ENCODE results near the gene RAMACL. TPM values are rescaled to one million over a fixed set of nuclear protein-coding genes. Genes with fewer than 3 reads are reported as not detected.
A peak's percentile ranks its signal among the peaks of the same experiment; 100 is the strongest.

RAMACL gene
- total RNA-seq, 2 donors from 2014 or later: 0.52 to 1.2 TPM

- Mint-ChIP-seq H3K9me3 (peaks cover 3 to 14% of the 10 kb centered on the region in 2 donors), H3K36me3 (peaks cover 0 to 16% of the 10 kb centered on the region in 2 donors), H3K27ac (no peak overlapping the region)
- DNase-seq (ENCODE audit: low spot score in 2 of 2): no peak
- ATAC-seq: peak in 1 of 2 donors; percentile 22
Observed at GRCh38 chr6:166556336-166556735, 30.1 kb downstream of the RAMACL start.

- no peak for DNase-seq (ENCODE audit: low spot score in 2 of 2)
- ATAC-seq: no peak
- peaks cover 0 to 11% of the 10 kb centered on the region in 2 donors for H3K9me3 Mint-ChIP-seq
- H3K27ac Mint-ChIP-seq: no peak overlapping the region
- H3K36me3 Mint-ChIP-seq: peaks cover 0 to 16% of the 10 kb centered on the region in 2 donors
Observed at GRCh38 chr6:166555086-166555485, 31.4 kb downstream of the RAMACL start.

GRCh38 chr6:166554316-166554715 is 32.2 kb downstream of the RAMACL start:
- DNase-seq (ENCODE audit: low spot score in 2 of 2) (no peak), ATAC-seq (no peak)
- H3K27ac Mint-ChIP-seq: no peak overlapping the region
- peaks cover 0 to 5% of the 10 kb centered on the region in 2 donors for H3K9me3 Mint-ChIP-seq
- peaks cover 0 to 16% of the 10 kb centered on the region in 2 donors for H3K36me3 Mint-ChIP-seq

- DNase-seq (ENCODE audit: low spot score in 2 of 2) (no peak), ATAC-seq (no peak)
- H3K36me3 Mint-ChIP-seq: peaks cover 0 to 11% of the 10 kb centered on the region in 2 donors
Observed at GRCh38 chr6:166553563-166554271, 32.8 kb downstream of the RAMACL start.

GRCh38 chr6:166552600-166552999 is 33.9 kb downstream of the RAMACL start:
- Mint-ChIP-seq H3K9me3 (no peaks in the 10 kb centered on the region), H3K27ac (peak overlapping the region in 1 of 2 donors; percentile 44), H3K36me3 (peaks cover 0 to 7% of the 10 kb centered on the region in 2 donors)
- ATAC-seq (no peak), DNase-seq (ENCODE audit: low spot score in 2 of 2) (no peak)

More at GRCh38 chr6:166553563-166554271, 32.8 kb downstream of the RAMACL start:
- no peak overlapping the region for H3K27ac Mint-ChIP-seq
- no peaks in the 10 kb centered on the region for H3K9me3 Mint-ChIP-seq

GRCh38 chr6:166551754-166552495 is 34.6 kb downstream of the RAMACL start:
- DNase-seq (ENCODE audit: low spot score in 2 of 2): no peak
- no peaks in the 10 kb centered on the region for H3K9me3 Mint-ChIP-seq
- no peak overlapping the region for H3K27ac Mint-ChIP-seq
- no peak for ATAC-seq
- peaks cover 0 to 3% of the 10 kb centered on the region in 2 donors for H3K36me3 Mint-ChIP-seq

GRCh38 chr6:166546653-166547052 is 39.8 kb downstream of the RAMACL start:
- peaks cover 0 to 4% of the 10 kb centered on the region in 2 donors for H3K36me3 Mint-ChIP-seq
- H3K27ac Mint-ChIP-seq: no peak overlapping the region
- DNase-seq (ENCODE audit: low spot score in 2 of 2) (no peak), ATAC-seq (no peak)
- no peaks in the 10 kb centered on the region for H3K9me3 Mint-ChIP-seq

- ATAC-seq: no peak
- Mint-ChIP-seq H3K9me3 (no peaks in the 10 kb centered on the region), H3K36me3 (peaks cover 0 to 4% of the 10 kb centered on the region in 2 donors), H3K27ac (peak overlapping the region in 1 of 2 donors; percentile 45)
- no peak for DNase-seq (ENCODE audit: low spot score in 2 of 2)
Observed at GRCh38 chr6:166545156-166546034, 41.1 kb downstream of the RAMACL start.

GRCh38 chr6:166544296-166544605 is 42.2 kb downstream of the RAMACL start:
- DNase-seq (ENCODE audit: low spot score in 2 of 2) (no peak), ATAC-seq (no peak)
- Mint-ChIP-seq H3K36me3 (peaks cover 0 to 4% of the 10 kb centered on the region in 2 donors), H3K27ac (peak overlapping the region in 1 of 2 donors; percentile 32), H3K9me3 (no peaks in the 10 kb centered on the region)

- DNase-seq (ENCODE audit: low spot score in 2 of 2): no peak
- H3K27ac Mint-ChIP-seq: peak overlapping the region in 1 of 2 donors; percentile 67
- H3K36me3 Mint-ChIP-seq: peaks cover 0 to 4% of the 10 kb centered on the region in 2 donors
- no peaks in the 10 kb centered on the region for H3K9me3 Mint-ChIP-seq
- ATAC-seq: no peak
Observed at GRCh38 chr6:166543603-166544295, 42.7 kb downstream of the RAMACL start.

- DNase-seq (ENCODE audit: low spot score in 2 of 2): no peak
- Mint-ChIP-seq H3K27ac (no peak overlapping the region), H3K36me3 (peaks cover 0 to 4% of the 10 kb centered on the region in 2 donors), H3K9me3 (no peaks in the 10 kb centered on the region)
- no peak for ATAC-seq
Observed at GRCh38 chr6:166542580-166542912, 43.9 kb downstream of the RAMACL start.

- Mint-ChIP-seq H3K36me3 (peaks cover 0 to 4% of the 10 kb centered on the region in 2 donors), H3K27ac (peak overlapping the region in 1 of 2 donors; percentile 25), H3K9me3 (no peaks in the 10 kb centered on the region)
- DNase-seq (ENCODE audit: low spot score in 2 of 2) (no peak), ATAC-seq (no peak)
Observed at GRCh38 chr6:166541876-166542579, 44.5 kb downstream of the RAMACL start.

- Mint-ChIP-seq H3K9me3 (no peaks in the 10 kb centered on the region), H3K27ac (peak overlapping the region; percentile 12 to 25), H3K36me3 (peaks cover 0 to 4% of the 10 kb centered on the region in 2 donors)
- no peak for DNase-seq (ENCODE audit: low spot score in 2 of 2)
- peak in 1 of 2 donors; percentile 28 for ATAC-seq
Observed at GRCh38 chr6:166541366-166541765, 45.1 kb downstream of the RAMACL start.

- H3K36me3 Mint-ChIP-seq: peaks cover 0 to 2% of the 10 kb centered on the region in 2 donors
- DNase-seq (ENCODE audit: low spot score in 2 of 2) (no peak), ATAC-seq (peak; percentile 88 to 93)
- no peaks in the 10 kb centered on the region for H3K9me3 Mint-ChIP-seq
- peak overlapping the region; percentile 12 to 25 for H3K27ac Mint-ChIP-seq
Observed at GRCh38 chr6:166540631-166541331, 45.7 kb downstream of the RAMACL start.

- no peak for ATAC-seq
- Mint-ChIP-seq H3K9me3 (no peaks in the 10 kb centered on the region), H3K27ac (no peak overlapping the region), H3K36me3 (no peaks in the 10 kb centered on the region)
- no peak for DNase-seq (ENCODE audit: low spot score in 2 of 2)
Observed at GRCh38 chr6:166539543-166539942, 46.9 kb downstream of the RAMACL start.

Data from activated naive CD4-positive, alpha-beta T cell treated with anti-CD3 and anti-CD28 coated beads, Interleukin-2, amount 50 U/mL, for 72 hours (primary cell).